ENCODE data around the gene COX7A2L.
"Not testable (repeated sequence)": the region's sequence is repeated elsewhere in the genome, so short reads cannot be mapped to it uniquely, and the experiment has no call there.

The COX7A2L gene

DNA sequence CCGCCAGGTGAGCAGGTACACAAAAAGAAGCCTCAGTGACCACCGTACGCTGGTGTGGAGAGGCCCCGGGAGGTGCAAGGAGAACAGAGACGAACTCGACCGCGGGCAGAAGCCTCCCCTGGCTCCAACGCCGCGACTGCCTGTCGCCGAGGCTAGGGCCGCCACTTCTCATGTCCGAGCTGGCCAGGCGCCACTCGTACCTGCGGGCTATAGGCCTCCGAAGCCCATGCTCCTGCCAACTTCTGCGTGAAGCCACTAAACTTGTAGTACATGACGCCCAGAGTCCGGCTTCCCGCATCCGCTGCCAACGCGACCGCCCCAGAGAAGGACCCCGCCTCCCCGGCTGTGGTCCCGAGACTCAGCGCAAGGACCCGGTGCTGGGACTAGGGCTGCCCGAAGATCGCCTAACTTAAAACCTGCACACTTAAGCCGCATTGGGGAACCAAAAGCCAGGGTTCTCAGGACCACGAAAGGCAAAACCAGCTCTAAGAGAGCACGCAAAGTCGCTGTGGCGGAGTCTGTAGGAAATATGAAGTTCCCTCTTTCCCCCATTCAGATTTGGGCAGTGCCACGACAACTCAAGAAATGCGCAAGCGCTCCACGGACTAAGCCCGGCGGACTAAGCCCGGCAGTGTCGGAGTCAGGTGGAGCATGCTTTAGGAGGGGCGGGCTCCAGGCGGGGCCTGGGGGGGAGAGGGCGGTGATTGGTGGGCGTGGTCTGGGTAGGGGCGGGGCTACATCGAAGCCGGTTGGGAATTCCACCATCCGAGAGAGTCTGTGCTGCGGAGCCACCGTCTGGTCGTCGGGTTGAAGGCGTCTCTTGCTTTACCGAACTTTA, at the start of gene COX7A2L:
TSS of gene COX7A2L (minus strand) at position 328 of the 838 bp plus-strand sequence. CDS start at position 272, 56 bp downstream.
- DNase-seq = peak; percentile 98

GRCh38 chr2:42408009-42408408, 47.0 kb upstream of the COX7A2L start:
- no peak for DNase-seq

- DNase-seq = no peak
Measured at GRCh38 chr2:42407476-42407875, 46.5 kb upstream of the COX7A2L start.

GRCh38 chr2:42404676-42405075, 43.7 kb upstream of the COX7A2L start:
- no peak for DNase-seq

DNA sequence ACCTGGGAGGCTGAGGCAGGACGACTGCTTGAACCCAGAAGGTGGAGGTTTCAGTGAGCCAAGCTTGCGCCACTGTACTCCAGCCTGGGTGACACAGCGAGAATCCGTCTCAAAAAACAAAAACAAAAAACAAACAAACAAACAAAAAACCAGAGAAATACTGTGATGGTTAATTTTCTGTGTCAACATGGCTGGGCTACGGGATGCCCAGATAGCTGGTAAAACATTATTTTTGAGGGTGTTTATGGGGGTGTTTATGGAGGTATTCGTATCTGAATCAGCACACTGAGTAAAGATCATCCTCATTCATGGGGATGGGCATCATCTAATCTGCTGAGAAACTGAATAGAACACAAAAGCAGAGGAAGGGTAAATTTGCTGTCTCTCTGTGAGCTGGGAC, 40.8 kb upstream of the COX7A2L start:
- no peak for DNase-seq

- DNase-seq = not testable (repeated sequence)
Measured at GRCh38 chr2:42398052-42398451, 37.0 kb upstream of the COX7A2L start.

DNA sequence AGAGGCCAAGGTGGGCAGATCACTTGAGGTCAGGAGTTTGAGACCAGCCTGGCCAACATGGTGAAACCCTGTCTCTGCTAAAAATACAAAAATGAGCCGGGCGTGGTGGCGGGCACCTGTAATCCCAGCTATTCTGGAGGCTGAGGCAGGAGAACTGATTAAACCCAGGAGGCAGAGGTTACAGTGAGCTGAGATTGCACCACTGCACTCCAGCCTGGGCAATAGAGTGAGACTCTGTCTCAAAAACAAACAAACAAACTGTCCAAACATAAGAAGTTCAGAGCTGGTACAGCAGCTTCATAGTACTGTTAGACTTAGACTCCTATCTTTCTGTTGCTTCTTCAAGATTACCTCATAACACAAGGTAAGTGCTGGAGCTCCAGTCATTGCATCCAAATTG, 32.3 kb upstream of the COX7A2L start:
- DNase-seq = not testable (repeated sequence)

- DNase-seq = no peak
Measured at GRCh38 chr2:42392191-42392590, 31.2 kb upstream of the COX7A2L start.

GRCh38 chr2:42390401-42390969, 29.5 kb upstream of the COX7A2L start:
- no peak for DNase-seq

GRCh38 chr2:42386682-42387081, 25.7 kb upstream of the COX7A2L start:
- no peak for DNase-seq

GRCh38 chr2:42385225-42385624, 24.2 kb upstream of the COX7A2L start:
- DNase-seq = no peak

DNA sequence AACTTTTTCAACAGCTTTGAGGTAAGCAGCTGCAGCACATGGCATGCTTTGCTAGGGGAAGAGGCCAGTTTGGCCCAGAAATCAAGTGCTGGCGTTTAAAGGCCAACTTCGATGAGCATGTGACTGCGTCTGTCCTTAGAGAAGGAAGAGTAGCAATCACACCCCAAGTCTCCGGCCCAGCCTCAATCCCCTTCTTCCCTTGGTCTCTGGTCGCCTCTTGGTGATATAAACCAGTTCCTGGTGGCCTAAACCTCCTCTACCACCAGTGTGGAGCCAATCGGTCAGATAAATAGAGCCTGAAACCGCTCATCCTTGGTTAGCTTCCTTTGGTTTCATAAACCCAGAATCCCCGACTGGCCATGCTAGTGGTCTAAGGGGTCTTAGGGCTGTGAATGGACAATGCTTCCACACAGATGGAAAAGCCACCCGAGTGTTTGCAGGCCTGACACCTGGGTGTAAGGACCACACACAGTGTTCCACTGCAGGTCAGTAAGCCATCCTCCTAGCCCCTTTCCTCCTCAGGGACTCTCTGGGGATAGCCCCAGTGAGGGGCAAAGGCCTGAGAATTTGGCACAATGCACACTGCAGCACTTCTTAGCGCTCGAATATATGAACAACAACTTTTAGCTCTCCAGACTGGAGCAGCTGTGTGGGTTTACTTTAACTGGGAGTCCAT, 23.0 kb upstream of the COX7A2L start:
- DNase-seq = no peak

- DNase-seq = no peak
Measured at GRCh38 chr2:42382144-42382543, 21.1 kb upstream of the COX7A2L start.

DNA sequence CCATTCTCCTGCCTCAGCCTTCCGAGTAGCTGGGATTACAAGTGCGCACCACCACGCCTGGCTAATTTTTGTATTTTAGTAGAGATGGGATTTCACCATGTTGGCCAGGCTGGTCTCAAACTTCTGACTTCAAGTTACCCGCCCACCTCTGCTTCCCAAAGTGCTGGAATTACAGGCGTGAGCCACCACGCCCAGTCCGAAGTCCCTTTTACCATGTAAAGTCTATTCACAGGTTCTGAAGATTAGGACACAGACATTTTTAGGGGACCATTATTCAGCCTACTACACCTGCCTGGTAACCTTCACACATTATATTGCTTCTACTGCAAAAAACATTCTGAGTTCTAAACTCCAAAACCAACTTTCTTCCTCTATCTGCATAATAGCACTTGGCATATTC, 19.0 kb upstream of the COX7A2L start:
- not testable (repeated sequence) for DNase-seq

DNA sequence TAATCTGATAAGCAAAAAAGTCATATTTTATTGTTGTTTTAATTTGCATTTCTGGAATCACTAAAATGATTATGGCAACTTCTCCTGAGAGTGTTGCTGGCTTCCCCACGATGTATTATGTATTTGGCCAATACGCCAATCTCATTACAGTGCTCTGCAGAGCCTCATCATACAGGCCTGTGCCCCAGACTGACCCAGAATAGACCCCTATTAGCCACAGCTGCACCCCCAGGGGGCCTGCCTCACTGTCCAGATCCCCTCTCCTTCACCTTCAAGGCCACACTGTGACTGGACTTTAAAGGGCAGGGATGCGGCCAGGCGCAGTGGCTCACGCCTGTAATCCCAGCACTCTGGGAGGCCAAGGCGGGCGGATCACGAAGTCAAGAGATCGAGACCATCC, 17.4 kb upstream of the COX7A2L start:
- no peak for DNase-seq

- DNase-seq = no peak
Measured at GRCh38 chr2:42376758-42377157, 15.7 kb upstream of the COX7A2L start.

DNA sequence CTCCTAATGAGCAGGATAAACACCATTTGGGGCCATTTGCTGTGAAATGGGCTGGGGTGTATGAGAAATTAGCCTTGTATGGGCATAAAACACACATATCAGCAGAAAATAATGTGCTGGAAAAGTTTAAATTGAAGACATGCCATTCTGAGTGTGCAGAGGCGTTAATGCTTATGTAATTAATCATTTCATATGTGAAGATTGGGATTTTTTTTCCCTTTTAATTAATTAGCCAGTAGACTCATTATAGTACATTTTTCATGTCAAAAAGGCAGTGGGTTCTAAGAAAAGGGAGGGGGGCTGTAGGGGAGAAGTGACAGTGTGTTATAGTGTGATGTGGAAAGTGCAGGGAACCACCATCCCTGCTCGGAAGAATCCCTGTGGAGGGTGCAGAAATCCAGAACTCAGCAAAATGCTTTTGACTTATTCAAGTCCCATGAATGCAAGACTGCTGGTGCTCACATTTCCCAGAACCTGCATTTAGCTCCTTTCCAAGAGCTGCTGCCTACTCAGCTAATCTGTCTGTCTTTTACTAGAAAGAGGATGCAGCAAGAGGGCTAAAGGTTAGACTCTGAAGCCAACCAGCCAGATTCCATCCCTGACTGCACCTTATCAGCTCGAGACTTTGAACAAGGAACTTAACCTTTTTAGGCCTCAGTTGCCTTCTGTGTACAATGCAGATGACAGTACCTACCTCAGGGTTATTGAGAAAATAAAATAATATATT, 11.6 kb upstream of the COX7A2L start:
- DNase-seq = no peak

DNA sequence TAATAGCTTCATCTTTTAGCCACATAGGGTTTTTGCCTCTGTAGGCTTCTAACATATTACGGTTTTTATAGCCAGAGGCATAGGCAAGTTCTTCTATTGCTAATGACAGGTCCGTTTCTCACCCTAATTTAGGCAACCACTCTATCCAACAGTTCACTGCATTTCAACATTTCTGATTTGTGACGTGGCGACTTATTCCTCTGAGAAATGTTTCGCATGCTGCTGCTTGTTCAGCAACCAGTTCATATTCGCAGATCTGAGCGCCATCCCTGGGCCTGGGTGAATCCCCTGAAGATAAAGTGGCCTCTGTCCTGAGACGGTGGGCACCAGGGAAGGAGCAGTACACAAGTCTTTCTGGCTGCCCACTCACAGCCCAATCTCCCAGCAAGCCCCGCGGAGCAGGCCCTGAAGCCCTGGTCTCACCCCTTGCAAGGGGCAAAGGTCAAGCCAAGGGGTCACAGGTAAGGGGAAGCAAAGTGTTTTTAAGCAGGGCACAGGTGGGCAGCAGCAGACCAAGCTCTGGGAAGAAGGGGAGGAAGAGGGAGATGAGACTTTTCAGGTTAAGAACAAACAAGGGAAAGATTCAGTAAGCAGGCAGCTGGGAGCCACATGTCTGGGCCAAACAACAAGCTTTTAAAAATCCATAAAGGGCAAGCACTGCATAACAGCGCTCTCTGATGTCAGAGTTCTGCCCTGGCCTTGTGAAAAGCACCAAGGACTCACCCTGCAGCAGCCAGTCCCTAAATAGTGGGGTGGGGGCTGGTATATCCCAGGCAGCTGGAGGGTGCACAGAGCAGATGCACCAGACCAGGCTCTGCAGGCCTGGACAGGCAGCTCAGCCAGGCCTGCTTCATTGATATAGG, 10.8 kb upstream of the COX7A2L start:
- no peak for DNase-seq

DNA sequence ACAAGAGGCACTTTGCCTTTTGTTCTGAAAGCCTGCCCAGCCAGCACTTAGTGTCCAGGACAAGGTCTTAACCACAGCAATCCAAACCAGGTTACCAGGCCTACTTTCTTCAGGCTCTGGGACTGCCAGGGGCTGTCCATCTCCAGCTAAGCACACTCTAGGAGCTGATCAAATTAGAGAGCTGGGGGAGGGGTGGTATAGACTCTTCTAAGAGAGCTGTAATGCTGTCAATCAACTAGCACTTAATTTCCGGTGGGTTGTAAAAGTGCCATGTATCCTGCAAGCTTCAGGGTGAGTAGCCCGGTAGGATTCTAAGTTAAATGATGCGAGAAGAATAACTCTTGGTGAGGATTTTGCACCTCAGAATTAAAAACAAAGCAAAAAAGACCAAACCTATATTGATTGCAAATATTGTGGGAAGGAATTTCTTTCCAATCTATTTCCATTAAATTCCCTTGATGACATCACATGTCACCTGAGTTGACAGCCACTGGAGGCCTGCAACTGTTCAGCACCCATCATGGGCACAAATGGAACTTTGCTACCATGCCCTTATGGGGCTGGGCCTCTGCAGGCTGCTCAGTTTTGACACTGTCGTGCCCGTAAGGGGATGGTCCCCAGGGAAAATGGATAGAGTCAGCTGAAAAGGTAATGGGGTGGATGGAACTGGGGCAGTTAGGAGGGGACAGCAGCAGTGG, 8.7 kb upstream of the COX7A2L start:
- no peak for DNase-seq

- DNase-seq = no peak
Measured at GRCh38 chr2:42368817-42369531, 8.0 kb upstream of the COX7A2L start.

DNA sequence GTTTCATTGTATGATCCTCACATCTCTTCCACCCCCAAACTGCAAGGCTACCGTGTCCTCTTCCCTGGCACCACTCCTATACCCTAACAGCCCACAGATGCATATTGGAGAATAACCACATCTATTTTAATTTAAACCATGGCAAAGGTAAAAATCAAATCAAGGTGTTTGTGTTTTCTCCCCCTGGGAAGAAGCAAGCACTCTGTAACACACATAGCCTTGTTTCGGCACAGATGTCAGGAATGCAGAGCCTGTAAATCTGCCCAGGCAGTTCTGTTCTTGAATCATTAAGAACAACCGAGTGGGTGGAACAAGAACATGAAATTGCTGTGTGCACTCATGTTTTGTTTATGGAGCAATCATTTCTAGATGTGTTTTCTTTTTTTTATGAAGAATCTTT, 6.8 kb upstream of the COX7A2L start:
- DNase-seq = no peak

All from CD4-positive, alpha-beta T cell treated with Interleukin-17A for 1 hour (primary cell).